Stimulated activated CD8-positive, alpha-beta memory T cell treated with anti-CD3 and anti-CD28 coated beads, Interleukin-4, amount 100 ng/mL, for 48 hours (primary cell): Measurements from ENCODE around the gene IL1R2.

ENCODE experiments used
- DNase-seq: peaks from one replicate; pipeline ENCODE4 v3.0.0-alpha.2; 2020

IL1R2 gene

GRCh38 chr2:101975171-101975870 lies 16.4 kb upstream of the IL1R2 start:
- no peak for DNase-seq

- no peak for DNase-seq
These were observed 14.9 kb upstream of the IL1R2 start for GRCh38 chr2:101976891-101977290.

GRCh38 chr2:101980368-101980767 lies 11.4 kb upstream of the IL1R2 start:
- no peak for DNase-seq

GRCh38 chr2:101981066-101981465 lies 10.7 kb upstream of the IL1R2 start:
- no peak for DNase-seq

- DNase-seq = no peak
These were observed 10.3 kb upstream of the IL1R2 start for GRCh38 chr2:101981504-101981903.

- no peak for DNase-seq
These were observed 9.2 kb upstream of the IL1R2 start for GRCh38 chr2:101982495-101983029.

GRCh38 chr2:101983486-101983885 lies 8.3 kb upstream of the IL1R2 start:
- DNase-seq = no peak

- no peak for DNase-seq
These were observed 7.8 kb upstream of the IL1R2 start for GRCh38 chr2:101983928-101984327.

GRCh38 chr2:101984656-101985055 lies 7.1 kb upstream of the IL1R2 start:
- DNase-seq = no peak

- no peak for DNase-seq
These were observed 6.5 kb upstream of the IL1R2 start for GRCh38 chr2:101985101-101985792.

GRCh38 chr2:101985793-101986164 lies 6.0 kb upstream of the IL1R2 start:
- DNase-seq = no peak

GRCh38 chr2:101986376-101986775 lies 5.4 kb upstream of the IL1R2 start:
- no peak for DNase-seq

- DNase-seq = no peak
These were observed 4.7 kb upstream of the IL1R2 start for GRCh38 chr2:101986804-101987740.

GRCh38 chr2:101987832-101988231 lies 3.9 kb upstream of the IL1R2 start:
- DNase-seq = no peak

- DNase-seq = no peak
These were observed 3.2 kb upstream of the IL1R2 start for GRCh38 chr2:101988541-101988940.

- DNase-seq = no peak
These were observed 1.9 kb upstream of the IL1R2 start for GRCh38 chr2:101989740-101990460.

GRCh38 chr2:101993772-101994171 lies 2.0 kb downstream of the IL1R2 start:
- no peak for DNase-seq

GRCh38 chr2:101995019-101995418 lies 3.3 kb downstream of the IL1R2 start:
- no peak for DNase-seq

- DNase-seq = no peak
These were observed 4.0 kb downstream of the IL1R2 start for GRCh38 chr2:101995804-101996203.

GRCh38 chr2:101998556-101998895 lies 6.8 kb downstream of the IL1R2 start:
- no peak for DNase-seq

- DNase-seq = peak; percentile 56
These were observed 7.4 kb downstream of the IL1R2 start for GRCh38 chr2:101998896-101999789.

- no peak for DNase-seq
These were observed 8.3 kb downstream of the IL1R2 start for GRCh38 chr2:102000012-102000411.
